Measurements from ENCODE around the gene CES2. TPM values are rescaled to one million over a fixed set of nuclear protein-coding genes. Genes with fewer than 3 reads are reported as not detected.

CES2 gene
- total and polyA plus RNA-seq, 2 of the 8 experiments (the other 6 are each of a cell fraction or from before 2014, with no cell fraction given): 8.6 to 14.7 TPM

DNA sequence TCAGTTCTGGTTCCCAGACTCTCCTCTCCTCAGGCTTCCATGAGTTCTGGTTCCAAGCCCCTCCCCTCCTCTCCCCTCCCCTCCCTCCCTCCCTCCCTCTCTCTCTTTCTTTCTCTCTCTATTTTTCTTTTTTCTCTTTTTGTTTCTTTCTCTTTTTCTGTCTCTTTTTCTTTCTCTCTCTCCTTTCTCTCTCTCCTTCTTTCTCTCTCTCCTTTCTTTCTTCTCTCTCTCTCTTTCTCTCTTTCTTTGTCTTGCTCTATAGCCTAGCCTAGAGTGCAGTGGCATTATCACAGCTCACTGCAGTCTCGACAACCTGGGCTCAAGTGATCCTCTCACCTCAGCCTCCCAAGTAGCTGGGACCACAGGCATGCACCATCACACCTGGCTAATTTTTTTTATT lies 25.0 kb downstream of the CES2 start:
- TF ChIP-seq CBX8 (IDR thresholded peaks at IDR 0.05; ENCODE audit: borderline replicate concordance, low read depth, low read length) (no peak), TBP (IDR thresholded peaks at IDR 0.05; ENCODE audit: low read depth, low read length) (no peak), GTF2F1 (IDR thresholded peaks at IDR 0.05; ENCODE audit: borderline replicate concordance, low read depth, low read length) (no peak), EGR1 (IDR thresholded peaks at IDR 0.05; ENCODE audit: borderline replicate concordance, low read depth, low read length) (no peak), POLR2A (IDR thresholded peaks at IDR 0.05; ENCODE audit: control extremely low read depth in 1 of 2, low read depth in 2 of 2, low read length in 2 of 2) (no peak), POU5F1 (IDR thresholded peaks at IDR 0.05; ENCODE audit: low read depth, low read length) (no peak), EP300 (IDR thresholded peaks at IDR 0.05; ENCODE audit: borderline replicate concordance in 1 of 2, low read depth in 2 of 2, low read length in 2 of 2) (no peak), CHD1 (IDR thresholded peaks at IDR 0.05; ENCODE audit: low read depth, low read length) (no peak), CREB1 (IDR thresholded peaks at IDR 0.05) (no peak), TCF12 (IDR thresholded peaks at IDR 0.05; ENCODE audit: low read depth, low read length) (no peak)
- TF ChIP-seq, protein P1, sequence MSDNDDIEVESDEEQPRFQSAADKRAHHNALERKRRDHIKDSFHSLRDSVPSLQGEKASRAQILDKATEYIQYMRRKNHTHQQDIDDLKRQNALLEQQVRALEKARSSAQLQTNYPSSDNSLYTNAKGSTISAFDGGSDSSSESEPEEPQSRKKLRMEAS (IDR thresholded peaks at IDR 0.05): no peak
- H4K91ac ChIP-seq (replicated peaks; ENCODE audit: insufficient read length, low read length): no peak overlapping the region
- no peak overlapping the region for H2BK120ac ChIP-seq (replicated peaks; ENCODE audit: low read depth, low read length)
- H3K27me3 ChIP-seq (replicated peaks in 1 of 4; ENCODE audit: control insufficient read depth in 3 of 4, extremely low read depth in 1 of 4, insufficient read depth in 3 of 4, low read length in 3 of 4): no peaks in the 10 kb centered on the region
- no peak overlapping the region for H2BK12ac ChIP-seq (ENCODE audit: low read depth, low read length)
- no peaks in the 10 kb centered on the region for H3K9me3 ChIP-seq (ENCODE audit: insufficient read depth in 2 of 2, low read depth in 1 of 2, low read length in 1 of 2)
- 88% methylated on average over 1 of the region's 1 CpG; no CpG with 5 or more reads in 1 of the 2 experiments for WGBS, 2 experiments (ENCODE audit: extremely low coverage in 1 of 2, insufficient coverage in 1 of 2, insufficient read length in 1 of 2, insufficient replicate concordance in 2 of 2, low coverage in 1 of 2, low lambda C conversion rate in 2 of 2, missing lambda C conversion rate in 1 of 2)
- no peak overlapping the region for H3K18ac ChIP-seq (ENCODE audit: extremely low read depth, low read length)
- H2AFZ ChIP-seq (ENCODE audit: low read length): no peak overlapping the region
- H4K8ac ChIP-seq (ENCODE audit: extremely low read depth, insufficient read depth, low read length): no peak overlapping the region
- no peak overlapping the region for H3K56ac ChIP-seq (replicated peaks; ENCODE audit: insufficient read length, low read depth, low read length)
- POLR2A ChIA-PET (ENCODE audit: partially characterized antibody): interaction anchor here (1.7 kb wide), 1 partner anchor 13 kb away, joined by 6 read pairs; no protein-coding TSS in a partner anchor
- no peaks in the 10 kb centered on the region for H3K36me3 ChIP-seq (ENCODE audit: control insufficient read depth in 2 of 4, insufficient read depth in 4 of 4, low read length in 3 of 4)
- H3K4me2 ChIP-seq (ENCODE audit: insufficient read depth in 1 of 2, low read depth in 2 of 2, low read length in 2 of 2): no peak overlapping the region
- no peak overlapping the region for H2BK5ac ChIP-seq (ENCODE audit: low read depth, low read length)
- no peak overlapping the region for H2BK15ac ChIP-seq (ENCODE audit: low read length)
- no peak overlapping the region for H3K4me3 ChIP-seq (ENCODE audit: extremely low read depth in 1 of 4, insufficient read depth in 2 of 4, low read depth in 3 of 4, low read length in 4 of 4)
- DNase-seq (ENCODE audit: low read depth in 1 of 2, low spot score in 2 of 2) (no peak), FAIRE-seq (no peak)
- no peaks in the 10 kb centered on the region; the same call in 1 of the 2 replicates for H3K23me2 ChIP-seq (ENCODE audit: low read depth, low read length)
- no peak overlapping the region for H3K4ac ChIP-seq (replicated peaks; ENCODE audit: insufficient read length, low read depth, low read length)
- no peak overlapping the region for H2AK5ac ChIP-seq (ENCODE audit: low read depth, low read length)
- CTCF ChIA-PET (ENCODE audit: partially characterized antibody): interaction anchor here (0.6 to 12.2 kb wide), 20 partner anchors 7 to 577 kb away, joined by 3 to 130 read pairs (median 5); partner anchors contain the start of genes B3GNT9, CDH16, CES4A and NOL3
- no peak overlapping the region for H3K14ac ChIP-seq (ENCODE audit: insufficient read length)
- H3K79me1 ChIP-seq (ENCODE audit: low read depth, low read length): no peaks in the 10 kb centered on the region
- H3K9ac ChIP-seq (replicated peaks in 1 of 4; ENCODE audit: extremely low read depth in 1 of 4, low read depth in 3 of 4, low read length in 3 of 4): no peak overlapping the region
- no peak overlapping the region for H2BK20ac ChIP-seq (ENCODE audit: low read length)
- H3K27ac ChIP-seq (ENCODE audit: low read depth, low read length): no peak overlapping the region
- peaks cover 0 to 3% (median under 1%) of the 10 kb centered on the region in 4 experiments; a peak in 3 of 7 replicates for H3K4me1 ChIP-seq (replicated peaks in 1 of 4; ENCODE audit: control insufficient read depth in 3 of 4, insufficient read depth in 4 of 4, low read length in 3 of 4)
- H4K5ac ChIP-seq (ENCODE audit: insufficient read length, low read depth, low read length): no peak overlapping the region
- no peak overlapping the region for H3K23ac ChIP-seq (ENCODE audit: insufficient read length)
- H3K79me2 ChIP-seq (ENCODE audit: control insufficient read depth in 1 of 2, insufficient read depth in 2 of 2, low read length in 2 of 2): no peaks in the 10 kb centered on the region
- no peaks in the 10 kb centered on the region for H4K20me1 ChIP-seq (replicated peaks in 1 of 2; ENCODE audit: control insufficient read depth in 1 of 2, insufficient read depth in 2 of 2, low read length in 2 of 2)

Measured in H1 (cell line).